ENCODE results near the gene TFG.

TFG gene

GRCh38 chr3:100708644-100708988, 678 bp upstream of the TFG start:
- DNase-seq, result no peak

GRCh38 chr3:100709842-100710260, 557 bp downstream of the TFG start:
- DNase-seq, result peak in 1 of 2 experiments; percentile 30

GRCh38 chr3:100710261-100710968, 1.1 kb downstream of the TFG start:
- DNase-seq, result peak in 1 of 2 experiments; percentile 17

- DNase-seq, result no peak
Measured at GRCh38 chr3:100715176-100715575, 5.9 kb downstream of the TFG start.

GRCh38 chr3:100717063-100717462, 7.8 kb downstream of the TFG start:
- DNase-seq, result no peak

- no peak for DNase-seq
Measured at GRCh38 chr3:100717637-100718487, 8.6 kb downstream of the TFG start.

GRCh38 chr3:100719136-100719535, 9.8 kb downstream of the TFG start:
- DNase-seq, result no peak

GRCh38 chr3:100720426-100720825, 11.1 kb downstream of the TFG start:
- DNase-seq, result no peak

- no peak for DNase-seq
Measured at GRCh38 chr3:100725935-100726513, 16.7 kb downstream of the TFG start.

- DNase-seq, result no peak
Measured at GRCh38 chr3:100726706-100727105, 17.4 kb downstream of the TFG start.

GRCh38 chr3:100730524-100730923, 21.2 kb downstream of the TFG start:
- no peak for DNase-seq

- DNase-seq, result no peak
Measured at GRCh38 chr3:100732435-100732834, 23.1 kb downstream of the TFG start.

GRCh38 chr3:100737334-100737733, 28.0 kb downstream of the TFG start:
- no peak for DNase-seq

- no peak for DNase-seq
Measured at GRCh38 chr3:100740207-100740606, 30.9 kb downstream of the TFG start.

- no peak for DNase-seq
Measured at GRCh38 chr3:100743535-100743934, 34.2 kb downstream of the TFG start.

- no peak for DNase-seq
Measured at GRCh38 chr3:100744671-100745070, 35.4 kb downstream of the TFG start.

- DNase-seq, result no peak
Measured at GRCh38 chr3:100745617-100746016, 36.3 kb downstream of the TFG start.

- no peak for DNase-seq
Measured at GRCh38 chr3:100746092-100746491, 36.8 kb downstream of the TFG start.

- DNase-seq, result no peak
Measured at GRCh38 chr3:100748220-100748619, 38.9 kb downstream of the TFG start.

- no peak for DNase-seq
Measured at GRCh38 chr3:100748967-100749366, 39.7 kb downstream of the TFG start.

- DNase-seq, result no peak
Measured at GRCh38 chr3:100753846-100754245, 44.6 kb downstream of the TFG start.

- no peak for DNase-seq
Measured at GRCh38 chr3:100754563-100755334, 45.5 kb downstream of the TFG start.

GRCh38 chr3:100756441-100756840, 47.1 kb downstream of the TFG start:
- DNase-seq, result peak in 1 of 2 experiments; percentile 41
